HG02678 (cell line): ENCODE measurements around the gene CSNK1G3.
"Not testable (repeated sequence)": the region's sequence is repeated elsewhere in the genome, so short reads cannot be mapped to it uniquely, and the experiment has no call there.

Source experiments
- ATAC-seq: cut with Tn5 transposase; IDR thresholded peaks from one replicate; pipeline ENCODE4 v1.9.1; 2021; ENCODE audit warnings: mild to moderate bottlenecking, moderate library complexity; ENCODE audit not compliant: unreplicated experiment

The CSNK1G3 gene

DNA sequence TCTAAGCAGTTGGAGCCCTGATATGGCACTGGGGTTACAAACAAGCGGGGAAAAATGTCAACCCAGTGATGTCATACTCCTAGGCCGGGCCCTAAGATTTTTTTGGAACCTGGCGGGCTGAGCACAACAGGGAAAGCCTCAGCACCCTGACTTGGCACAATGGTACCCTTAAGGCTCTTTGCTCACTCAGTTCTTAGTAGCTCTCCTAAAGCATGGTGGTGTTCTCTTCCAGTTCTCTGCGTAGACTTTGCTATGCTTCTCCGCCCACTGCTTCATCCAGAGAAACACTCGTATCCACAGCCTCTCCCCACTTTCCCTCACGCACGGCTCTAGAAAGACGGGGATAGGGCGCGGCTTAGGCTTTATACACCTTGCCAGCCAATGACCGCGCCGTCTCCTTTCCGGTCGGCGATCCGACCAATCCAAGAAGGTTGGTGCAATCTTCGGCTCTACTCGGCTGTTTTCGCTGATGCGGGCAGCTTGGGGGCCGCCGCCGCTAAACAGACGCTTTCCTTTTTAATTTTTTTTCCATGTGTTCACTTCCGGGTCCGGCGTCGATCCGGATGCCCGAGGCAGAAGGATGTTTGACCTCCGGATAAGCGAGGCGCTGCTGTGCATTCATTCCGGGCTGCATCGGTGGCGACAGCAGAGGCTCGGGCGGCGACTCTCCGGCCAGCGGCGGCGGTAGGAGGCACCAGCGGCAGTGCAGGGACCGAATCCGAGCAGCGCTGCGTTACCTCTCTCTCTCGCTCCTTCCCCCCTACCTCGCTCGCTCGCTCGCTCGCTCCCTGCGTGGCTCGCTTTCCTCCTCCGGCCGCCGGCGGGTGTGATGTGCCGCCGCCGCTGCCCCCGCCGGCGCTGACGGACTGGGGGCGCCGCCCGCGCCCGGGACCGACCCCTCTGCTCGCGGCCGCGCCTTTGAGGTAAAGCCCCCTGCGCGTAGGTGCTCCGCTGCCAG, at the start of gene CSNK1G3:
TSS of gene CSNK1G3 (plus strand) at position 530 of the 958 bp plus-strand sequence. CDS start 33,487 bp downstream, outside the sequence.
- peak; percentile 93 for ATAC-seq

DNA sequence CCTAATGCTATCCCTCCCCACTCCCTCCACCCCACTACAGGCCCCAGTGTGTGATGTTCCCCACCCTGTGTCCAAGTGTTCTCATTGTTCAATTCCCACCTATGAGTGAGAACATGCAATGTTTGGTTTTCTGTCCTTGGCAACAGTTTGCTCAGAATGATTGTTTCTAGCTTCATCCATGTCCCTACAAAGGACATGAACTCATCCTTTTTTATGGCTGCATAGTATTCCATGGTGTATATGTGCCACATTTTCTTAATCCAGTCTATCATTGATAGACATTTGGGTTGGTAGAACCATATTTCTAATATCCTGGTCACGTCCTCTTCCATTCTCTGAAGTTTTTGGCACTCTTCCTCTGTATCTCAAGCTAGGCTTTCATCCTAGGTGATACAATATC, 45.1 kb upstream of the CSNK1G3 start:
- ATAC-seq, result not testable (repeated sequence)

DNA sequence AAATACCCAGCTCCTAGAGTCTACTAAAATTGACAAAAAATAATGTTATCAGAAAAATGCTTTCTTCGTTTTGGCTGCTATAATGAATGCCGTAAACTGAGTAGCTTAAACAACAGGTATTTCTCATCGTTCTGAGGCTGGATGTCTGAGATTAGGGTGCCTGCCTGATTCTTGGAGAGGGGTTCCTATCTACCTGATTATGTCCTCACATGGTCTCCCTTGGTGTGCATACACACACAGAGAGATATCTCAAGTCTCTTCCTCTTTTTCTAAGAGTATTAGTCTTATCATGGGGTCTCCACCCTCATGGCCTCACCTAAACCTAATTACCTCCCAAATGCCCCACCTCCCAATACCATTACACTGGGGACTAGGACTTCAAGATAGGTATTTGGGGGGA, 40.6 kb upstream of the CSNK1G3 start:
- ATAC-seq, result no peak

GRCh38 chr5:123472150-123472924, 39.6 kb upstream of the CSNK1G3 start:
- ATAC-seq, result no peak

DNA sequence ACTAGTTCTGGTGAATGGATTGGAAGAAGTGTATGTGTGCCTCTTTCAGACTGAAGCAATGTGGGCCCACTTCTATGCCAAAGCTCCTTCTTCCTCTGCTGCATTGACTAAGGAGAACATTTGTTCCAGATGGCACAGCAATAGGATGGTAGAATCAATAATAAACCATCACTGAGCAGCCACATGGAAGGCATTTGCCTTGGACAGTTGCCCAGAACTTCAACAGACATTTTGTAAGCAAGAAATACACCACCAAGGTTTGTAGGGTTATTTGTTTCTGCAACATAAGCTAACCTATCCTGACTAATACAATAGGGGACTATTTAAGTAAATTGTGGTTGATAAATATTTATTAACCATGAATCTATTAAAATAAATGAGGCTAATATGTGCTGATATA, 37.7 kb upstream of the CSNK1G3 start:
- ATAC-seq, result no peak

DNA sequence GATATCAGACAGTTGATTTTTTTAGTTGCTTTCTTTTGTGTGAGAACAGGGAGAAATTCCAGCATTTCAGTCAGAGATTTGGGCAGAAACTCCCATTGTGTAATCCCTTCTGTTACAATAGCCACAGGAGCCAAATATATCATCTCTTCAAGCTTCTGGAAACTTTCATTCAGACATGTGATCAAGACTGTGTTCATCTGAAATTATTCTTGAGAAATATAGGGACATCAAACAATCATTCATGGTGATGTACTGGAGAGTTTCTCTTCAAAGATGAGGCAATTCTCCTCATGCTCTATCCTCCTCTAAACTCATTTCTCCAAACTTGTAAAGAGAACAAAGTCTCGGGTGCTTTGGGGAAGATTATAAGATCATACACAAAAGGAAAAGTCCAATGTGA, 35.2 kb upstream of the CSNK1G3 start:
- ATAC-seq, result no peak

DNA sequence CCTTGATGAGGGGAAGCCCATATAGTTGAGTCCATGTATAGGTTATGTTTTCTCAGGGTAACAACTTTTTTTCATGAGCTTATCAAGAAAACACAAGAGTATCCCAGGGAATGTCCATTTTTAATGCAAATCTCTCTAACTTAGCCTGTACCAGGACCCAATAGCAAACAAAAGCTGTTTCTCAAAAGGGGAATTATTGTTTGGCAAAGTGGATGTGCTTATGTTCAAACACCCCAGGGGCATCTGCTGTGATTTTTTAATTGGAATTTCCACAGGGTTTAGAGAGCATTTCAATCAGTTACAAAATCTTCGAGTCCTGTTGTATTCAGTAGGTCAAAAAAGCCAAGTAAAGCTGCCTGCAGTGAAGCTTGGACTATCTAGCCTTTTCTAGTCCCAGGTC, 33.4 kb upstream of the CSNK1G3 start:
- no peak for ATAC-seq

GRCh38 chr5:123482258-123482657, 29.7 kb upstream of the CSNK1G3 start:
- no peak for ATAC-seq

DNA sequence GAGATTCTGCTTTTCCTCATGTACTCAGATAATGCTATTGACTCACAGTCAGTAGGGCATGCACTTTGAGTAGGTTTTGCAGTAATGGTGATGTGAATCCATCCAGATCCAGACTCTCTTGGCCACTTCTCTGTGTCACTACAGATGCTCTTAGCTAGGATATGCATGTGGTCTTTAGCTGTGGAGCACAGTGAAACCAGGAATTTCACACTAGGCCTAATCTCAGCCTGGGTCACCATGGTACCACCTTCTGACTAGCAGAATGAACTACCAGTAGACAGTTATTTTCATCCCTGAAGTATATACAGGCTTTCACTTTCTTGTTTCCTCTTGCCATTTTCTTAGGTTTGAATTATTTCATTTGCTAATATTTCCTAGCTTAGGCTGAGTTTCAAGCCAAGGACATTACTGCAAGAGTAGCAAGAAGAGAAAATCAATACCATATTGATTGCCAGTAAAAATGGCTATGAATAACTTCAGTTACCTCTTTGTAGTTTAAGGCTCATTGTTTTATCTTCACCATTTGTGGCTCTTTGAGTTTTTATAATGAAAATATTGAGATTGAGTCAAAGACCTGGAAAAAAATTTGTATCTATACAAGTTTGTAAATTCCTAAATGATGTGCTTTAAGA, 28.4 kb upstream of the CSNK1G3 start:
- no peak for ATAC-seq

DNA sequence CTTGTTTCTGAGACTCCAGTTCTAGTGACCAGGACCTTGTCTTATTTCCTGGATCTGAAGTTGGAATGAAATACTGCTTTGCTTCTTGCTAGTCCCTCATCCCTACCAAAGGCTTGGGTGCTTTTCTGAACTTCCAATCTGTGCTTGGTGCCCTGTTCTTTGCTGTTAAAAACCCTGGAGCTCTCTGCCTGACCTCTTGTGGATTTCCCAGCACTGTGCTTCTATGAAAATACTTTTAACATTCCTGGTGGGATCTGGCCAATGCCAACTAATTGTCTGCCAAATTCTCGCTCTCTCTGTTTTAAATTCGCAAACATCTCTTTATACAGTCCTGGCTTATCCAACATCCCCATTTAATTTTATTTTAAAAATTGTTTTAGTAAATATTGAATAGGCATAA, 26.7 kb upstream of the CSNK1G3 start:
- no peak for ATAC-seq

DNA sequence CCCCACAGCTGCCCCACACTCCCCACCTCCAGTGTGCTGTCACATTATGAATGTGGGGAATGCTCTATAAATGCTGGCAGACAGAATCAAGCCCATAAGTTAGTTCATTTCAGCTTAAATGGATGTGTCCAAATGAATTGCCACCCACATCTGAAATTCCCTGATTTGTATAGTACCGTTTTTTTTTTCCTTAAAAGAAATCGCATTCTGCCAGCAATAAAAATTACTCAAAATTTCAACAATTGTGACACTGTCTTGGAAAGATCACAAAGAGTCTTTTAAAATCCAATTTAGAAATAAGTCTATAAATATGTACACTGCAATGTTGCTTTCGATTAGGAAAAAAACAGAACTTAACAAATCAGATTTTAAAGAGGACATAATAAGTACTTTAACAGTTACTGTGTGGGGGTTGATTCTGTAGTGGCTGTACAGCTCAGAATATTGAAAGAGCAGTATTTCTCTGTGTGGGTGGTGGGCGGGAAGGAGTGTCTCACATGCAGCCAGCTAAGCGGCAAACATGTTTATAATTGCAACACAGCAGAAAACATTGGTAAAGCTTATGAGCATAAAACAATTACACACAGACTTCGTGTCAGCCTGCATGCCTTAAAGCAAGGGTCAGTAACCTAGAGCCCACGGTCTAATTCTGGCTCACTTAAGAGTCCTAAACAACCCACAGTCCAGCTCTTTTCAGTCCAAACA, 24.9 kb upstream of the CSNK1G3 start:
- no peak for ATAC-seq

DNA sequence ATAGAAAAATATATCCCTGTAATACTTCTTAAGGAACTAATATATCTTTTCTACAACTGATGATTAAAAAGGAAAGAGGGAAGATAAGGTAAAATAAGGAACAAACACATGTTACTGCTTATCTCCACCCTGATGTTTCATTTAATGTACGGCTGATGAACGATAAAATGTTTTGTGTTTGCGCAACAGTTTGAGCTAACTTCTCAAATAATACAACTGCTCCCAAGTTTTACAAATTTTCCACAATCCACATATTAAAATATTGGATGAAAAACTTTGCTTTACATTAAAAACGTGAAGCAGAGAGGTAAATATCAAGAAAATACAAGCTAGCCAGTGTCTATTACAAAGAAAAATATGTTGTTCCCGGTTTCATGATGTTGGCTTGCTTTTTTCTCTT, 21.0 kb upstream of the CSNK1G3 start:
- no peak for ATAC-seq

DNA sequence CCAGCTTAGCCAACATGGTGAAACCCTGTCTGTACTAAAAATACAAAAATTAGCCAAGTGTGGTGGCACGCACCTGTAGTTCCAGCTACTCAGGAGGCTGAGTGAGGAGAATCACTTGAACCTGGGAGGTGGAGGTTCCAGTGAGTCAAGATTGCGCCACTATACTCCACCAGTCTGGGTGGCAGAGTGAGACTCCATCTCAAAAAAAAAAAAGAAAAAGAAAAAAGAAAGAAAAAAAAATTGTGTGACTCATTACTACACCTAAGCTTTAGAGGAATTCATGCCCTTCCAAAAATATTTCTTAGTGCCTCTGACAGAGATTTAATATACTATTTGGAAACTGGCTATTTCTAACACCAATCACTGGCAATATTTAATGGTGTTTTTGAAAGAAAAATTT, 16.8 kb upstream of the CSNK1G3 start:
- ATAC-seq, result not testable (repeated sequence)

- no peak for ATAC-seq
Observed at GRCh38 chr5:123496892-123497291, 15.1 kb upstream of the CSNK1G3 start.

DNA sequence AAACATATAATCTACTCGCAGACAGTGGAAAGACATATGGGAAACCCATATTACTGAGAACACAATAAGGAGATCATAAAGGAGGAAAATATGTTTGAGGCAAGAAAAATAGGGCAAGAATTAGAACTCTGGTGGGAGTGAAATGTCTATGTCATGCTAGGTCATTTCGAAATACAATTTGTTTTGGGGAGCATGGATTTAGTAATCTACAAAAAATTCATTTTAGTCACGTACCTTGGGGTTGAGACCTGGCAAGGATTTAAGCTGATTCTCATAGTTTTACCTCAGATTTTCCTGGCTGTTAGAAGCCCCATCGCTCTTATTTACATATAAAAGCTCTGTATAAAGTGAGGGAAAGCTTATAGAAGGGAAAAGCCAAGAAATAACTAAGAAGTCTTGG, 11.5 kb upstream of the CSNK1G3 start:
- no peak for ATAC-seq

GRCh38 chr5:123502120-123502519, 9.9 kb upstream of the CSNK1G3 start:
- no peak for ATAC-seq

DNA sequence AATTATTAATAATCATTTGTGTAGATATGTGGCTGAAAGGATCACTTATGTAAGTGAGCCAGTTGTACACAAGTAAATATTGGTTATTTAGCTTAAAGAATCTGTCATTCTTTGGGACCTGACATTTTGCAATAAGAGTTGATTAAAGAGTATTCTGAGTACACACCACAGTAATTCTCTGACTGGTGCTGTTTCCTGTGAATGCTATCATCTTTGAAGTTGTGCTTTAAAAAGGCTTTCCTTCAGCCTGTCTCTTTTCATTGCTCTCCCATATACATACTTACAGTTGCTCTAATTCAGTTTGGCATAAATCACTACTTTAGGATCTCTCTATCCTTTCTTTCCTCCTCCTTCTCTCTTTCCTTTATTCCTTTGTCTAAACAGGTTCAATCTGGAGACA, 8.7 kb upstream of the CSNK1G3 start:
- no peak for ATAC-seq

GRCh38 chr5:123505633-123506032, 6.3 kb upstream of the CSNK1G3 start:
- no peak for ATAC-seq

GRCh38 chr5:123508441-123508840, 3.5 kb upstream of the CSNK1G3 start:
- no peak for ATAC-seq

DNA sequence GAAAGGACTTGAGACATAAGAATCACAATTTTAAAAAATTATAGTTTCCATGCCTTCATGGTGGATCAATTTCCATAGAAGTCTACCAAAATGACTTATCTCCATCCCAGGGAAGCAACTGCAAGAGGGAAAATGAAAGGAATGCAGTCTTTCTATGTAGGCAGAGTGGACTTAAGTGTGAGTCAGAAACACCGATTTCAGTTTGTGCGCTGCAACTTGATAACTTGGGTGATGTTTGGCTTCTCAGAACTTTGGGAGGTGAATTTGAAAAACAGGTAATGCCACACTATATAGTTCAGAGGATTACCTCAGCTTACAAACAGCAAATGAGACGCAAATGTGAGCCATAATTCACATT, 708 bp upstream of the CSNK1G3 start:
- ATAC-seq, result no peak
